ENCODE measurements around the gene MEP1A.
A peak's percentile ranks its signal among the peaks of the same experiment; 100 is the strongest.
"Not testable (repeated sequence)": the region's sequence is repeated elsewhere in the genome, so short reads cannot be mapped to it uniquely, and the experiment has no call there.

The MEP1A gene

GRCh38 chr6:46760925-46761324, 32.3 kb upstream of the MEP1A start:
- in situ Hi-C loops (cut with MboI; ENCODE audit: low sequenced_read_pairs), result no loop called here
- H3K4me1 ChIP-seq, result no peaks in the 10 kb centered on the region
- no peaks in the 10 kb centered on the region for H3K9me3 ChIP-seq
- no peak overlapping the region for H3K4me3 ChIP-seq
- DNase-seq (ENCODE audit: low spot score in 2 of 2), result no peak
- no peaks in the 10 kb centered on the region; the same call in 1 of the 2 replicates for H3K27me3 ChIP-seq (ENCODE audit: low read depth)
- no peaks in the 10 kb centered on the region for H3K36me3 ChIP-seq (replicated peaks)

- H3K4me3 ChIP-seq, result no peak overlapping the region
- in situ Hi-C loops (cut with MboI; ENCODE audit: low sequenced_read_pairs), result no loop called here
- DNase-seq (ENCODE audit: low spot score in 2 of 2), result no peak
- no peaks in the 10 kb centered on the region for H3K9me3 ChIP-seq
- no peaks in the 10 kb centered on the region for H3K27me3 ChIP-seq (ENCODE audit: low read depth)
- no peaks in the 10 kb centered on the region for H3K36me3 ChIP-seq (replicated peaks)
- H3K4me1 ChIP-seq, result no peaks in the 10 kb centered on the region
Observed at GRCh38 chr6:46763466-46763865, 29.7 kb upstream of the MEP1A start.

GRCh38 chr6:46764280-46764679, 28.9 kb upstream of the MEP1A start:
- H3K4me3 ChIP-seq; DNase-seq (ENCODE audit: low spot score in 2 of 2); H3K4me1 ChIP-seq; H3K9me3 ChIP-seq; in situ Hi-C loops (cut with MboI; ENCODE audit: low sequenced_read_pairs); H3K27me3 ChIP-seq (ENCODE audit: low read depth); H3K36me3 ChIP-seq (replicated peaks): not testable (repeated sequence)

GRCh38 chr6:46764961-46765360, 28.2 kb upstream of the MEP1A start:
- Histone ChIP-seq H3K27me3 (ENCODE audit: low read depth) (no peaks in the 10 kb centered on the region), H3K4me3 (no peak overlapping the region), H3K9me3 (no peaks in the 10 kb centered on the region), H3K36me3 (replicated peaks) (no peaks in the 10 kb centered on the region), H3K4me1 (no peaks in the 10 kb centered on the region)
- in situ Hi-C loops (cut with MboI; ENCODE audit: low sequenced_read_pairs), result no loop called here
- no peak for DNase-seq (ENCODE audit: low spot score in 2 of 2)

DNA sequence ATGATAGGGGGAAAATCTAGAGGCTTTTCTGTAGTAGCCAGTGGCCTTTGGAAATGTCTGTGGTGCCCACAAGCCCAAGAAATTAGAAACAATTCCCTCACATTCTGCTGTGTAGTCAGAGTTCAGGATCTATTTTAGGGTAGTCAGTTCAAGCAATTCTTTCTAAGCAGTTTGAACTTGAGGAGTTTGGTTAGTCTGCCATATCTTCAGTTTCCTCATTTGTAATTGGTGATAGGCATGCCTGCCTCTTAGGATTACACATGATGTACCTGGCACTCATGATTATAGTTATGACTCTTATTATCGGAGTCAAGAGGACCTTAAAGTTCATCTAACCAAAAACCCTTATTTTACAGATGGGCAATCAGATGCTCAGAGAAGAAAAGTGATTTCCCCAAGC, 21.2 kb upstream of the MEP1A start:
- DNase-seq (ENCODE audit: low spot score in 2 of 2), result no peak
- no peaks in the 10 kb centered on the region for H3K36me3 ChIP-seq (replicated peaks)
- H3K4me3 ChIP-seq, result no peak overlapping the region
- H3K27me3 ChIP-seq (ENCODE audit: low read depth), result no peaks in the 10 kb centered on the region
- in situ Hi-C loops (cut with MboI; ENCODE audit: low sequenced_read_pairs), result no loop called here
- no peaks in the 10 kb centered on the region for H3K4me1 ChIP-seq
- H3K9me3 ChIP-seq, result no peaks in the 10 kb centered on the region

GRCh38 chr6:46772762-46773161, 20.4 kb upstream of the MEP1A start:
- Histone ChIP-seq H3K4me3 (no peak overlapping the region), H3K4me1 (no peaks in the 10 kb centered on the region), H3K9me3 (no peaks in the 10 kb centered on the region), H3K27me3 (ENCODE audit: low read depth) (no peaks in the 10 kb centered on the region), H3K36me3 (replicated peaks) (no peaks in the 10 kb centered on the region)
- in situ Hi-C loops (cut with MboI; ENCODE audit: low sequenced_read_pairs), result no loop called here
- DNase-seq (ENCODE audit: low spot score in 2 of 2), result no peak

DNA sequence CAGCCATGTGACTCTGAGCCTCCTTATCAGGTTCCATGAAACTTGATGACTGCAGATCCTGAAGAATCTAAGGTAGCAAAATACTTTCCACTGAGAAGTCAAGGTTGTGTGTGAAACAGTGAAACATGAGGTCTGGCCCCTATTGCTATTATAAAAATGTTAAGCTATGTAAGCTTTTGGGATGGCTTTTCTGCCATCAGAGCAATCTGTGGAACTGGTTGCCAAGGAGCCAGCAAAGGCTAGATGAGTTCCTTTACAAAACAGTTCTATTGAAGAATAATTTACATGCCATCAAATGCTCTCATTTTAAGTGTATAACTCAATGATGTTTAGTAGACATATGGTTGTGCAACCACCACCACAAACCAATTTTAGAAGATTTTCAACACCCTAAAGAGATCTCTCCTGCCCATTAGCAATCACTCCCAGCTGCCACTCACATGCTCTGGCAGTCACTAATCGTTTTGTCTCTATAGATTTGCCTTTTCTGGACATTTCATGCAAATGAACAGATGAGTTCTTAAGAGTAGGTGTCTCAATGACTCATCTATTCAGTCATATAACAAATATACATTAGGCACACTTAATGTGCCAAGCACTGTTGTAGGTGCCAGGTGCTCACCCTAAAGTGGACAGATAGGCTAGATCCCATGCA, 19.9 kb upstream of the MEP1A start:
- Histone ChIP-seq H3K36me3 (replicated peaks) (no peaks in the 10 kb centered on the region), H3K27me3 (ENCODE audit: low read depth) (no peaks in the 10 kb centered on the region), H3K9me3 (no peaks in the 10 kb centered on the region), H3K4me3 (no peak overlapping the region), H3K4me1 (no peaks in the 10 kb centered on the region)
- in situ Hi-C loops (cut with MboI; ENCODE audit: low sequenced_read_pairs), result no loop called here
- no peak for DNase-seq (ENCODE audit: low spot score in 2 of 2)

DNA sequence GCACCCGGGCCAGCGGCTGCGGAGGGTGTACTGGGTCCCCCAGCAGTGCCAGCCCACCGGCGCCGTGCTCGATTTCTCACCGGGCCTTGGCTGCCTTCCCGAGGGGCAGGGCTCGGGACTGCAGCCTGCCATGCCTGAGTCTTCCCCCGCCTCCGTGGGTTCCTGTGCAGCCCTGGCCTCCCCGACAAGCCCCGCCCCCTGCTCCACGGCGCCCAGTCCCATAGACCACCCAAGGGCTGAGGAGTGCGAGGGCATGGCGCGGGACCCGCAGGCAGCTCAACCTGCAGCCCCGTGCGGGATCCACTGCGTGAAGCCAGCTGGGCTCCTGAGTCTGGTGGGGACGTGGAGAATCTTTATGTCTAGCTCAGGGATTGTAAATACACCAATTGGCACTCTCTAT, 18.5 kb upstream of the MEP1A start:
- H3K9me3 ChIP-seq; H3K36me3 ChIP-seq (replicated peaks); in situ Hi-C loops (cut with MboI; ENCODE audit: low sequenced_read_pairs); H3K4me3 ChIP-seq; DNase-seq (ENCODE audit: low spot score in 2 of 2); H3K27me3 ChIP-seq (ENCODE audit: low read depth); H3K4me1 ChIP-seq: not testable (repeated sequence)

GRCh38 chr6:46776070-46776712, 17.0 kb upstream of the MEP1A start:
- H3K9me3 ChIP-seq, result no peaks in the 10 kb centered on the region
- no peaks in the 10 kb centered on the region for H3K36me3 ChIP-seq (replicated peaks)
- no peaks in the 10 kb centered on the region for H3K4me1 ChIP-seq
- no peak overlapping the region for H3K4me3 ChIP-seq
- no peak for DNase-seq (ENCODE audit: low spot score in 2 of 2)
- in situ Hi-C loops (cut with MboI; ENCODE audit: low sequenced_read_pairs), result no loop called here
- H3K27me3 ChIP-seq (ENCODE audit: low read depth), result no peaks in the 10 kb centered on the region

DNA sequence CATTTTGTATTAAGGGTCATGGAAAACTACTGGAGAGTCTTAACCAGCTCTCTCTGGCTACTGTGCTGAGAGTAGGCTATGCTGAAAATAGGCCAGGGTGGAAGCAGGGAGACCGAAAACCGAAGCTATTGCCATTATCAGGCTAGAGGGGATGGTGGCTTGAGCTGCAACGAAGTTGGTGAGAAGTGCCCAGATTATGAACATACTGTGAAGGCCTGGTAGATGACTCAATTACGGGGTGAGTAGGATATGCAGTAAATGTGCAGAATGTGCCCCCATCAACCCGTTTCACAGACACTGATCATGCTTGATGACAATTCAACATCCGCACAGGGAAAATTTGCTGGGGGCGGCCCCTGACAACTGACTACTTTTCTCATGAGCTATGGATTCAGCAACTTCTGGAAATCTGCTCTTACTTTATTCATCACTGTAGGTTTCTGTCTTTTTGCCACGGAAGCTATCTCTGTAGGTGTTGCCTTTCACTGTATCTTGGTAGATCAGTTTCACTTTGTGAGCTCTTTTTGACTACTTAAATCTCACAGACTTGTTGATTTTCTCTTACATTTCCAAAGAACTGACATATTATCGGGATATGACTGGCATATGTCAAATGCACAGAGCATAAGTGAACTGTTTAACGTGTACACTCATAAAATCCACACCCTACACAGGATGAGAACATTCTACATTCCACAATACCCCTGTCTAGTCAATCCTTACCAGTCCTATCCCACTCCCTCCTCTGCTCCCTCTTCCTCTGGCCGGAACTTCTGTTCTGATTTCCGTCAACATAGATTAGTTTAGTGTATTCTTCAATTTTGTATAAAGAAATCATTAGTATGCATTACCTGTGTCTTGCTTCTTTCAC, 15.5 kb upstream of the MEP1A start:
- Histone ChIP-seq H3K4me1 (no peaks in the 10 kb centered on the region), H3K4me3 (no peak overlapping the region), H3K27me3 (ENCODE audit: low read depth) (no peaks in the 10 kb centered on the region), H3K9me3 (no peaks in the 10 kb centered on the region), H3K36me3 (replicated peaks) (no peaks in the 10 kb centered on the region)
- in situ Hi-C loops (cut with MboI; ENCODE audit: low sequenced_read_pairs), result no loop called here
- no peak for DNase-seq (ENCODE audit: low spot score in 2 of 2)

DNA sequence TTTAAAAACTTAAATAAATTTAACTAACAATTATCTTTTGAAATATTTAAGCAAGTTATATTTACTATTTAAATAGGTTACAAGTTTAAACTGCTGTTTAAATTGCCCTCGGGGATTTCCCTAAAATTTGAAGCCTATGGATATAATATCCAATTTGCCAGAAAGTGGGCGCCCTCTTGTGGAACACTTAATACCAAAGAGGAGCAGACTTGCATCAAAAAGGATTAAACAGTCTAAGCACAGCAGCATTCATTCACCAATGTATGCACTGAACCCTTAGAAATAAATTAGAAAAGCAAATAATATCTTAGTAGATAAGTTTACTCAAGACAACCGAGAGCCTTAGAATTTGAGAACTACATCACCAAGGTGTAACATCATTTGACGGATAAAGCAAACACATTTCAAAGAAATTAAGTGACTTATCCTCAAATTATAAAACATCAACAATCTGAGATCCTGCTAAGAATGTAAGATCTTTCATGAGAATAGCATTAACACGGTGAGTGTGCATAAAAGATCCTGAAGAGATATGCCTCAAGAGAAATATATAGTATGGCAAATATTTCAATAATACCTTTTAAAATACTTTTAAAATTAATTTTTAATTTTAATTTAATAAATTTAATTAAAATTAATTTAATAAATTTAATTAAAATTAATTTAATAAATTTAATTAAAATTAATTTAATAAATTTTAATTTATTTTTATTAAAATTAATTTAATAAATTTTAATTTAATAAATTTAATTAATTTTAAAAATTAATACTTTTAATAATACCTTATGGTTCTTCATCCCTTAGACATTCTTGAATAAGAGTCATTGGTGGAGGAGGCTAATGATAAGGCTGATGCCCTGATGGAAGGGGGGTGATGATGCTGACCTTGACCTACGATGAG, 11.5 kb upstream of the MEP1A start:
- no peak overlapping the region for H3K4me3 ChIP-seq
- no peaks in the 10 kb centered on the region for H3K36me3 ChIP-seq (replicated peaks)
- H3K27me3 ChIP-seq (ENCODE audit: low read depth), result no peaks in the 10 kb centered on the region
- DNase-seq (ENCODE audit: low spot score in 2 of 2), result peak; percentile 55 to 69
- in situ Hi-C loops (cut with MboI; ENCODE audit: low sequenced_read_pairs), result no loop called here
- H3K9me3 ChIP-seq, result no peaks in the 10 kb centered on the region
- no peaks in the 10 kb centered on the region for H3K4me1 ChIP-seq

DNA sequence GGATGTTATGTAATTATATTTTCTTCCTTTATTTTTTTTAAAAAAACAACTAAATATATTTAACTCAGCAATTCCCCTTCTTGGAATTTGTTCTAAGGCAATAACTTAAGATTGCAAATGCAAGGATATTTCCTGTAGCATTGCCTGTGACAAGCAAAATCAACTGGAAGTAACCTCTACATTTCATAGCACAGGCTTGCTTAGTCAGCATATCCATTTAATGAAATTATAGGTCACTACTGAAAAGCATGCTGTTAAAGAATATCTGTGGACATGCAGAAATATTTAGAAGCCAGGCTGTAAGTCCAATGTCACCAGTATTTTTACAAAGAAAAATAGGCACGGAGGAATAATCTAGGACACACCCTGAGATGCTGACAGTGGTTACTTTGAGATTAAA, 8.7 kb upstream of the MEP1A start:
- no peak overlapping the region for H3K4me3 ChIP-seq
- H3K9me3 ChIP-seq, result no peaks in the 10 kb centered on the region
- no peak for DNase-seq (ENCODE audit: low spot score in 2 of 2)
- in situ Hi-C loops (cut with MboI; ENCODE audit: low sequenced_read_pairs), result no loop called here
- no peaks in the 10 kb centered on the region for H3K36me3 ChIP-seq (replicated peaks)
- H3K27me3 ChIP-seq (ENCODE audit: low read depth), result no peaks in the 10 kb centered on the region
- no peaks in the 10 kb centered on the region for H3K4me1 ChIP-seq

DNA sequence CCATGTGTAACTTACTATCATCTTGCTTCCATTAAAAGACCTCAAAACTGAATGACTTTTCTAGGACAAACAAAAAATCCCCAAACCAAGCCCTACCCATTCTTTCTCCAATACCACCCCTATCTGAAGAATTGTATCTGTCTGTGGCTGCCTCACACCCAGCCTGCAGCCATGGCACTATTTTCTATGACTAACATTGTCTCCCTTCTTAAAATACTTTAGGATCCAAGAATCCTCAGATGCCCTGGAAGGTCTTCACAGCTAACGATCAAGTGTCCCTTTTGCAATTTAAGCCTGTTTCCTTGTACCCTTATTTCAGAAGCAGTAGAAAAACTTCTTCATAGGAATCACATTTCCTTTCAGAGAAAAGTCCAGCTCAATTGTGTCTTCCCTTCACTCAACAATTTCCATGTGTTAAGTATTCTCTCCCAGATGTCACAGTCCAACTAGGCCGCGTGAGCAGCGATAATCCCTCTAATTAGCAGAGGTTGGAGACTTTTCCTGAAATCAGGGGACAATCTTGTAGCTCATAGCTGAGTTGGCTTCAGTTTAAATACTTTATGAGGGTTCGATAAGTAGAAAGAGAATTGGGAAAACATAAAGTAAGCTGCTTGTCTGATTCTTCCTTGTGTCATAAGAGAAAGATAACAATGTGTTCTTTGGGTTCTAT, 5.2 kb upstream of the MEP1A start:
- Histone ChIP-seq H3K4me3 (no peak overlapping the region), H3K4me1 (no peaks in the 10 kb centered on the region), H3K9me3 (no peaks in the 10 kb centered on the region), H3K27me3 (ENCODE audit: low read depth) (no peaks in the 10 kb centered on the region), H3K36me3 (replicated peaks) (no peaks in the 10 kb centered on the region)
- DNase-seq (ENCODE audit: low spot score in 2 of 2), result no peak
- in situ Hi-C loops (cut with MboI; ENCODE audit: low sequenced_read_pairs), result no loop called here
